Smooth muscle cell (in vitro differentiated cells): ENCODE results near the gene HP. TPM values are rescaled to one million over a fixed set of nuclear protein-coding genes. Genes with fewer than 3 reads are reported as not detected.

Experiments used
- DNase-seq: peaks from one replicate; lab custom pipeline; 2025; ENCODE audit not compliant: unreplicated experiment; lab: John Stamatoyannopoulos, UW
- H2AFZ ChIP-seq: fragments of 200-600 bp; sonication (generic); 2 replicates; pipeline ENCODE4 v1.6.0; 2016; ENCODE audit warnings: antibody characterized with exemption, low read depth, mild to moderate bottlenecking
- H3F3A ChIP-seq: fragments of 200-600 bp; sonication (generic); 2 replicates; pipeline ENCODE4 v1.6.0; 2017; ENCODE audit warnings: antibody characterized with exemption, low read depth
- H3K27ac ChIP-seq: fragments of 200-600 bp; sonication (generic); 2 replicates; pipeline ENCODE4 v1.5.1; 2016; ENCODE audit warnings: low read depth, mild to moderate bottlenecking
- H3K27me3 ChIP-seq: fragments of 200-600 bp; sonication (generic); 2 replicates; pipeline ENCODE4 v1.6.1; 2016; ENCODE audit warnings: low read depth, mild to moderate bottlenecking
- H3K36me3 ChIP-seq: fragments of 200-600 bp; sonication (generic); 2 replicates; pipeline ENCODE4 v1.5.1; 2016; ENCODE audit warnings: low read depth
- H3K4me1 ChIP-seq: fragments of 200-600 bp; sonication (generic); 2 replicates; pipeline ENCODE4 v1.5.1; 2016; ENCODE audit warnings: low read depth
- H3K4me2 ChIP-seq: fragments of 200-600 bp; sonication (generic); 2 replicates; pipeline ENCODE4 v1.6.0; 2016; ENCODE audit warnings: mild to moderate bottlenecking
- H3K4me3 ChIP-seq: fragments of 200-600 bp; sonication (generic); 2 replicates; pipeline ENCODE4 v1.5.1; 2016; ENCODE audit warnings: mild to moderate bottlenecking
- H3K79me2 ChIP-seq: fragments of 200-600 bp; sonication (generic); 2 replicates; pipeline ENCODE4 v1.6.0; 2016; ENCODE audit warnings: low read depth, mild to moderate bottlenecking
- H3K9ac ChIP-seq: fragments of 200-600 bp; sonication (generic); 2 replicates; pipeline ENCODE4 v1.6.0; 2016; ENCODE audit warnings: low read depth
- H3K9me3 ChIP-seq: fragments of 200-600 bp; sonication (generic); replicated peaks from 2 replicates; pipeline ENCODE4 v1.5.1; 2016; ENCODE audit warnings: low read depth
- H4K20me1 ChIP-seq: fragments of 200-600 bp; sonication (generic); 2 replicates; pipeline ENCODE4 v1.6.0; 2016; ENCODE audit warnings: low read depth
- WGBS: methylation state at CpG from one replicate; pipeline ENCODE4 v1.1.7; 2016; ENCODE audit warnings: low lambda C conversion rate; 5-methylcytosine and 5-hydroxymethylcytosine counted together
- polyA plus RNA-seq: library from polyadenylated mRNA; unstranded; fragments of >200 nt; fragmentation: Nextera tagmentation; extraction: Ambion mirVana; gene quantifications from 2 replicates; pipeline ENCODE4 v1.2.1, GENCODE V29; 2016
- total RNA-seq: library from RNA; depleted of rRNA; stranded (reverse); fragments of >200 nt; gene quantifications from 2 replicates; pipeline ENCODE4 v1.2.3, GENCODE V29; 2014
- TF ChIP-seq, protein P1 (sequence below): fragments of 200-600 bp; sonication (generic); IDR thresholded peaks from 2 replicates; pipeline ENCODE4 v1.5.1; 2017; ENCODE audit warnings: borderline replicate concordance, mild to moderate bottlenecking, antibody characterized with exemption; ENCODE audit not compliant: insufficient read depth, poor library complexity, severe bottlenecking

Gene HP
- total and polyA plus RNA-seq, 2 experiments from 2014 or later = 0.33 TPM; not detected in 1

DNA sequence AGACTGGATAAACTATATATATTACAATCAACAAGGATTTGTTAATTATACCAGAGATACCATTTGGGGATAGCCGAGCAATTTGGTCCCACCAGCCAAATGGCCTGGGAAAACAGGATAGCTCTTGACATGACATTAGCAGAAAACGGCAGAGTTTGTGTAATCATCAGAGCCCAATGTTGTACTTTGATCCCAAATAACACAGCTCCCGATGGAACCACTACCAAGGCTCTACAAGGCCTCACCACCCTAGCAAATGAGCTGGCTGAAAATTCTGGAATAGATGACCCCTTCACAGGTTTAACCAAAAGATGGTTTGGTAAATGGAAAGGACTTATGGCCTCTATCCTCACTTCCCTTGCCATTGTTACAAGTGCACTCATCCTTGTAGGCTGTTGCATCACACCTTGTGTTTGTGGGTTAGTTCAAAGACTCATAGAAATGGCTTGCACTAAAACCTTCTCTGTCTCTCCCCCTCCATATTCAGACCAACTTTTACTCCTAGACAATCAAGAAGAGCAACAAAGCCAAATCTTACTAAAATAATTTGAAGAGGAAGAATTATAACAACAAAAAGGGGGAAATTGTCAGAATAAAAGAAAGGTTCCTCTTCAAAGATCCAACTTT is 29.6 kb downstream of the HP start:
- 61% methylated on average over 3 of the region's 3 CpGs for WGBS

DNA sequence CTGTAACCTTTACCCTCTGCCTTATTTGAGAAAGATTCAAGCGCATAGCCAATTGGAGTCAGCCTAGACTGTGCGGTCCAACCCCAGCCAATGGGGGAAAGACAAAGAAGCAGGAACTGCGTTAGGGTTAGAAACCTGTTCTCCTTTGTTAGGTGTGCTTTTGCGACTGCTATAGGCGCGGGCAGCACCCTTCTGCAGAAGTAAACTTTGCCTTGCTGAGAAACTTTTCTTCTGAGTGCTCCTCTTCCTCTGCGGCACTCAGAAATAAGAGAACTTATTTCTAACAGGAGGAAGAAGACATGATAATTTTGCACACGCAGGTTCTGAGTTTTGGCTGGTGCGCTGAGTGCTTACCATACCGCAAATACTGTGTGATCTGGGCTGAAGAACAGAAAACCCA is 30.1 kb downstream of the HP start:
- no peak overlapping the region for H3K9ac ChIP-seq
- TF ChIP-seq, protein P1, sequence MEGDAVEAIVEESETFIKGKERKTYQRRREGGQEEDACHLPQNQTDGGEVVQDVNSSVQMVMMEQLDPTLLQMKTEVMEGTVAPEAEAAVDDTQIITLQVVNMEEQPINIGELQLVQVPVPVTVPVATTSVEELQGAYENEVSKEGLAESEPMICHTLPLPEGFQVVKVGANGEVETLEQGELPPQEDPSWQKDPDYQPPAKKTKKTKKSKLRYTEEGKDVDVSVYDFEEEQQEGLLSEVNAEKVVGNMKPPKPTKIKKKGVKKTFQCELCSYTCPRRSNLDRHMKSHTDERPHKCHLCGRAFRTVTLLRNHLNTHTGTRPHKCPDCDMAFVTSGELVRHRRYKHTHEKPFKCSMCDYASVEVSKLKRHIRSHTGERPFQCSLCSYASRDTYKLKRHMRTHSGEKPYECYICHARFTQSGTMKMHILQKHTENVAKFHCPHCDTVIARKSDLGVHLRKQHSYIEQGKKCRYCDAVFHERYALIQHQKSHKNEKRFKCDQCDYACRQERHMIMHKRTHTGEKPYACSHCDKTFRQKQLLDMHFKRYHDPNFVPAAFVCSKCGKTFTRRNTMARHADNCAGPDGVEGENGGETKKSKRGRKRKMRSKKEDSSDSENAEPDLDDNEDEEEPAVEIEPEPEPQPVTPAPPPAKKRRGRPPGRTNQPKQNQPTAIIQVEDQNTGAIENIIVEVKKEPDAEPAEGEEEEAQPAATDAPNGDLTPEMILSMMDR = no peak

More for the DNA sequence above, 29.6 kb downstream of the HP start:
- Histone ChIP-seq H3K27ac (no peak overlapping the region), H3F3A (no peaks in the 10 kb centered on the region), H3K9ac (no peak overlapping the region), H3K9me3 (no peaks in the 10 kb centered on the region), H3K4me1 (no peaks in the 10 kb centered on the region), H4K20me1 (no peaks in the 10 kb centered on the region), H3K4me3 (no peak overlapping the region), H3K79me2 (no peaks in the 10 kb centered on the region), H2AFZ (no peak overlapping the region), H3K36me3 (peaks cover 8% of the 10 kb centered on the region), H3K27me3 (no peaks in the 10 kb centered on the region), H3K4me2 (no peak overlapping the region)
- TF ChIP-seq, protein P1 = no peak
- no peak for DNase-seq

DNA sequence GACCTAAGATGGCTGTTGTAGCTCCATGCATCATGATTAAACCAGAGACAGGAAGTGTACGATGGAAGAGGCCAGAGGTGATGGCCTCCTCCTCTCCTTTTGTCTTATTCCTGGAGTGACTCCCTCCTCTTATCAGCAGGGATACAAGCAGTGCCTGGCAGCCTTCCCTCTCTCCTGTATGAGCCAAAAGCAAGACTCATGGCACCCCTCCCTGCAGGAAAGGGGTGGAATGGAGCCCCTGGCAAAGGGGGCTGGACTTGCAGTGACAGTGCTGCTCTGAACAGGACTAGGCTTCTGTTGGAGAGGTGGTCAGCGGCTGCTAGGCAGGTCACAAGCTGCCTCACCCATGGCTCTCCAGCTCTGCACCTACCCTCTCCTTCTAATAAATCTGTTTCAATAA is 30.7 kb downstream of the HP start:
- H2AFZ ChIP-seq = no peak overlapping the region
- H3K27me3 ChIP-seq = no peaks in the 10 kb centered on the region
- no peaks in the 10 kb centered on the region for H3K4me1 ChIP-seq
- H4K20me1 ChIP-seq = no peaks in the 10 kb centered on the region
- WGBS = 96% methylated on average over 2 of the region's 2 CpGs
- no peak overlapping the region for H3K27ac ChIP-seq
- no peaks in the 10 kb centered on the region for H3K9me3 ChIP-seq
- H3K9ac ChIP-seq = no peak overlapping the region
- DNase-seq = no peak
- H3K36me3 ChIP-seq = peaks cover 15% of the 10 kb centered on the region
- no peaks in the 10 kb centered on the region for H3F3A ChIP-seq
- H3K4me3 ChIP-seq = no peak overlapping the region
- TF ChIP-seq, protein P1 = no peak
- H3K4me2 ChIP-seq = no peak overlapping the region
- H3K79me2 ChIP-seq = no peaks in the 10 kb centered on the region

More for the DNA sequence above, 30.1 kb downstream of the HP start:
- Histone ChIP-seq H2AFZ (no peak overlapping the region), H3F3A (no peaks in the 10 kb centered on the region), H3K27me3 (no peaks in the 10 kb centered on the region), H4K20me1 (no peaks in the 10 kb centered on the region), H3K36me3 (peaks cover 10% of the 10 kb centered on the region), H3K9me3 (no peaks in the 10 kb centered on the region), H3K4me3 (no peak overlapping the region), H3K79me2 (no peaks in the 10 kb centered on the region), H3K4me1 (no peaks in the 10 kb centered on the region), H3K4me2 (no peak overlapping the region), H3K27ac (no peak overlapping the region)
- WGBS = 98% methylated on average over 10 of the region's 10 CpGs
- DNase-seq = no peak

DNA sequence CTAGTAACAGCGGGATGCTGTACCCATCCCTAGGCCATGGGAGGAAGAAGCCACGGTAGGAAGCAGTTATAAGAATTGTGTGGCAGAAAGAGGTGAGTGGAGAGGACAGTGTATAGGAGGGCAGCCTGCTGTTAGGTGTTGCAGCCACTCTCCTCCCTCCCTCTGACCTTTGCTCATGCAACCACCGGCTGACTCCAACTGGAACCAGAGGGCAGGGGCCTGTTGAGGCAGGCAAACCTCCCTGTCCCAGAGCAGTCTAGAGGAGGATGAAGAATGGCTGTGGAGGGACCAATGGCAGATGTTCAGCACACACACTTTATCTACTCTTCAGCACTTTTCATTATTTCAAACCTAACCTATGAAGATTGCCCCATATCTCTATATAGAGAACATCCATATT is 36.9 kb downstream of the HP start:
- WGBS = 100% methylated on average over 3 of the region's 3 CpGs
- Histone ChIP-seq H3K4me1 (peaks cover 12% of the 10 kb centered on the region), H3K4me2 (no peak overlapping the region), H2AFZ (no peak overlapping the region), H3K9me3 (no peaks in the 10 kb centered on the region), H3K36me3 (peaks cover 15% of the 10 kb centered on the region), H3K27ac (no peak overlapping the region), H3F3A (no peaks in the 10 kb centered on the region), H4K20me1 (no peaks in the 10 kb centered on the region), H3K9ac (no peak overlapping the region), H3K4me3 (no peak overlapping the region), H3K79me2 (peaks cover 45% of the 10 kb centered on the region), H3K27me3 (no peaks in the 10 kb centered on the region)
- no peak for DNase-seq
- TF ChIP-seq, protein P1 = no peak
